SKM-1 treated with dmso at 0.1 percent for 144 hours (cell line): ENCODE results near the gene CETN1.

ENCODE experiments used
- DNase-seq: peaks from one replicate; lab custom pipeline; 2025; ENCODE audit not compliant: unreplicated experiment; lab: John Stamatoyannopoulos, UW

The CETN1 gene

DNA sequence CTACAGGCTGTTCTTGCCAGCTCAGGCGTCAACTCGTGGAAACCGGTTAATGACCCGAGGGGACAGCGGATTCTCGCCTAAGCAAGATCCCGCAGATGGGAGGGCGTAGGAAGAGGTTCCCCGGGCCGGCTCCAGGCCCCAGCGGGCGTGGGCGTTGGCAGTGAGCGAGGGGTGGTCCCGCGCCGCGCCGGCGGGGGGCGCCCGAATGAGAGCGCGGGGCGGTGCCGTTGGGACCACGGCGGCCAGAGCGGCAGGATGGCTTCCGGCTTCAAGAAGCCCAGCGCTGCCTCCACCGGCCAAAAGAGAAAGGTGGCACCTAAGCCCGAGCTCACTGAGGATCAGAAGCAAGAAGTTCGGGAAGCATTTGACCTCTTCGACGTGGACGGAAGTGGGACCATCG, at the start of gene CETN1:
Gene CETN1, plus strand, starts transcription at position 227 of the 400 bp plus-strand sequence. Its CDS starts 29 bp downstream, at position 256.
- DNase-seq = no peak

GRCh38 chr18:532018-532417, 48.2 kb upstream of the CETN1 start:
- no peak for DNase-seq

- no peak for DNase-seq
These were observed 47.5 kb upstream of the CETN1 start for GRCh38 chr18:532632-533031.

GRCh38 chr18:533995-534601, 46.1 kb upstream of the CETN1 start:
- no peak for DNase-seq

DNA sequence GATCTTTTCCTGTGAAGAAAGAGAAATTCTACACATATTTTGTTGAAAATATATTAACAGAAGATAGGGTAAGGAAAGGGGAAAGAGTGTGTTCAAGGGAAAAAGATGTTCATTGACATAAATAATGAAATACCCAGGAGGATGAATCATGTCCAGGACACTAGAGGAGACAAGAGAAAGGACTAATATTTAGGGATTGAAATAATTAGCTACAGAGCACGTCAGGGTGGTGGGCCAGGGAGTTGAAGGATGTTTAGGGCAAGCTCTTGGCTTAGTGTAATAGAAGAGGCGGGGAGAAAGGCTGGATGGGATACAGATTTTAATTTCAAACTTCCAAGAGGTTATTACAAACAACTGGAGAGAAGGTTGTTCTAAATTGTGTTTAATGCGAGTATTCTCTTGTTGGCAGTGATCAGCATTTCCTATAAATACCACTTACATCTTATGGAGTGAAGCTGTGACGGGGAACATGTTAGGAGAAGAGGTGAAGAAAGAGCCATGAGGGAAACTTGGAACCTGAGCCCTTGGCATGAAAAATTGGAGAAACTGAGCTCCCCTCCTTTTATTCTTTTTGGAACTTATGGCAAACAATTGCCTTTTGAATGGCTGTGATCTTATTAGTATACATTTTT, 36.6 kb upstream of the CETN1 start:
- DNase-seq = no peak

GRCh38 chr18:549967-550366, 30.2 kb upstream of the CETN1 start:
- no peak for DNase-seq

DNA sequence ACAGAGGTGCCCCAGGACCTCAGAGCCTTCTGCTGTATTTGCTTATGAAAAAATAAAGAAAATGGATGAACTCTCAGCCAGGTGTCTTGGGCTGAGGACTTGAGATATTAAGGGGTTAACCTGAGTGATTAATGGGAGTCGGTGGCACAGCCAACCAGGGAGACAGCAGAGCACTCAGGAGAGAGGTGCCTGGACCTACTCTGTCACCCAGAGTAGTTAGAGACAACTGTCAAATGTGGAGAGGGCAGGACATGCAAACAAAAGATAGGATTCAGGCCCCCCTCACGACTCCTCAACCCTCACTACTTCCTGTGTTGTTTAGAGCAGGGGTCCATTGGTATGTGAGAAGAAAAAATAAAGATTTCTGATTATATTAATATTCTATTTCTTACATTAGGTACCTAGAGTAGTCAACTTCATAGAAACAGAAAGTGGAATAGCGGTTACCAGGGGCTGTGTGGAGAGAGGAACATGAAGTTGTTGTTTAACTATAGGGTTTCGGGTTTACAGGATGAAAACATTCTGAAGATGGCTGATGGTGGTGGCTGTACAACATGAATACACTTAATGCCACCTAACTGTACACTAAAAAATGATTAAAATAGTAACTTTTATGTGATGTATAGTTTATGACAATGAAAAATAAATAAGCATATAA, 28.6 kb upstream of the CETN1 start:
- no peak for DNase-seq

DNA sequence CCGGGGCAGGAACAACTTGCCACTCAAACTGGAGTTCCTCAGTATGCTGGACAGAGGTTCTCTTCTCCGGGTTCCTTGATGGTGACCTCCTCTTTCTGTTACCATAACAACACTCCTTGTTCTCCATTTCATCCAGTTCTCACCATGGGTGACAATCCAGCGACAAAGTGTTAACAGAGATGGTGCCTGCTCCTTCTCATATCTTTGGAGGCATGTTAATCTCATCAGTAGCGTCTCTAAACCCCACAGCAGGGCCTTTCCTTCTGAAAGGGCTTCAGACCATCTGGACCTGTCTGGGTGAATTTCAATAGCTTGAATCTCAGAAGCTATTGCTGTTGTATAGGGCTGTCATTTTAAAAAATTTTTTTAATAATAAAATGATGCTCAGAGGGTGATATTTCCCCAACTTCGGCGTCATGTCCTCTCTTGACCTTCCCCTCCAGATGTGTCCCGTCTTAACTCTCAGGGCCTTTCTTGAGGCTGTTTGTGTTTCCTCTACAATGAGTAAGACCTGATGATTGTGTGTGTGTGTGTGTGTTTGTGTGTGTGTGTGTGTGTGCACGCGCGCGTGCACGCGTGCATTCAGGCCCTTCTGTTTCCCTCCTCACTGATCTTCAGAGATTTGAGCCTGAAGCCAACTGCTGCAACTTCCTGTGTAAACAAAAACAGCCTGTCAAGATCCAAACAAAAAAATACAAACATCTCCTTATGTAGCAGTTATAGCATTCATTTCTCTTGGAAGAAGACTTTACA, 24.3 kb upstream of the CETN1 start:
- no peak for DNase-seq

- DNase-seq = no peak
These were observed 15.2 kb upstream of the CETN1 start for GRCh38 chr18:564708-565561.

GRCh38 chr18:565562-566061, 14.6 kb upstream of the CETN1 start:
- no peak for DNase-seq

- no peak for DNase-seq
These were observed 13.1 kb upstream of the CETN1 start for GRCh38 chr18:567122-567521.

DNA sequence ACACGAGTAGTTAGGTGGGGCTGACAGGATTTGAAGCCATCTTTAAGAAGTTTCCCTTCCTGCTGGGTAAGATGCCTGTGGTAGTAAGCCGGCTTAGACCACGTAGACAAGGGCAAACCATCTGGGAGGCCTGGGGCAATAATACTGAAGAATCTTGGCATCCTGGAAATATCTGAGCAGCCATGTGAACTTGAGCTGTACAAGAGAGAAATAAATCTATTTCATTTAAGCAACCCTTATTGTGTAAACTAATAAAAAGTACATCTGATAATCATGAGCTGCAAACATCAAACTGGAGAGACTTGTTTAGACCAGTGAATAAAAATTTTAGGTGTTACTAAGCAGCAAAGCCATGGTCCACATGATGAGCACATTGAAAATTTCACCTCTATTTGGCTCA, 11.4 kb upstream of the CETN1 start:
- DNase-seq = no peak

GRCh38 chr18:570256-570655, 9.9 kb upstream of the CETN1 start:
- DNase-seq = no peak

DNA sequence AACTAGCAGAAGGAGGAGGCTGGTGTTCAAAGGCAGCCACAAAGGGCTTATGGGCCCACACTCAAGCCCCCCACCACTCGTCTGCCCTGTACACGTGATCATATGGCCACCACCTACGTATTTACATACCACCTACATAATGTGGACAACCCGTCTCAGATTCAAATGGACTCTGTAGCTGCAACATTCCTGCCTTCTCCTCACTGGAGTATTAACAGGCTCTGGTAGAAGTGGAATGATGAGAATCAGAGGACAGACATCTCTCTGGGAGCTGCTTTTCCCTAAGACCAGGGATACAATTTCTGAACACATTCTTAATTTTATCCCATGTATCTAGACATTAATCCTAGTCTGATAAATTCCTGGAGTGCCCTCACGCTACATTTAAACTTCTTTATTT, 9.5 kb upstream of the CETN1 start:
- no peak for DNase-seq

GRCh38 chr18:572091-572830, 7.9 kb upstream of the CETN1 start:
- DNase-seq = no peak

GRCh38 chr18:572831-573289, 7.3 kb upstream of the CETN1 start:
- DNase-seq = no peak

GRCh38 chr18:573385-573784, 6.8 kb upstream of the CETN1 start:
- DNase-seq = no peak

DNA sequence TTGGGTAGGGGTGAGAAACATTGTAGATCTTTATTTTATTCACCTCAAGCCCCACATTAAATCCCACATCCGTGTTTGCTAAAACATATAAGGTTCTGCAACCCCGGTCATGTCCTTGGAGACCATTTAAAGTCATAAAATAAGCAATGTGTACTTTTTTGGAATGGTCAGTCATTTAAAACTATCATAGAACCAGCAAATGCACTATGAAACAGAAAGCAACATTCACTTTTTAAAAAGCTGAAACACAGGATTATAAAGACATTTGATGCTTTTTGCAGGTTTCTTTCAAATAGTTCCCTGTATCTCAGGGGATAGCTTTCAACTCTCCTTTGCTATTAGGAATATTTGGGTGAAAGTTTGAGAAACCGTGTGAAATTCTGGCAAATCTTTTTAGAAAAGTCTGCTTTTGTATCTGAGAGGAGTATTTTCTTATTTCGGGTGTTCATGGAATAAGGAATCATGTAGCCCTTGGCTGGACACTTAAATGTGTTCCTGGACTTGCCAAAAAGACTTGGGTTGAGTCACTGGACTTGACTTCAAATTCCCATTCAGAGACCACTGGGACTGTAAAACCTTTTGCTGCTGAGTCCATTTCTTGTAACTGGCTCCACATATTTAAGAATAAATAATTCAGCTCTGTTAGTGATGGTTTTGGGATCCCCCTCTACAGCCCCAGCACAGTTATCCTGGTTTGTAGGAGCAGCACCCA, 5.9 kb upstream of the CETN1 start:
- no peak for DNase-seq
